CD8-positive, alpha-beta memory T cell (primary cell): ENCODE data around the gene LAIR2. TPM values are rescaled to one million over a fixed set of nuclear protein-coding genes. Genes with fewer than 3 reads are reported as not detected.
"Not testable (repeated sequence)": the region's sequence is repeated elsewhere in the genome, so short reads cannot be mapped to it uniquely, and the experiment has no call there.

Experiments
- CTCF ChIA-PET: fragments of 350-600 bp; sonication (Branson Sonifier 250); formaldehyde crosslinking; loops from one replicate; lab custom pipeline; 2021; ENCODE audit warnings: antibody characterized with exemption; lab: Charles Lee
- POLR2A ChIA-PET: fragments of 350-600 bp; sonication (Branson Sonifier 250); formaldehyde crosslinking; loops from one replicate; lab custom pipeline; 2021; ENCODE audit warnings: antibody characterized with exemption; lab: Charles Lee
- DNase-seq, 5 donors: peaks; one replicate each; pipeline versions ENCODE4 v3.0.0 to v3.0.0-alpha.2; 2020 to 2022; ENCODE audit warnings: mixed read lengths in 1 of 5
- H3K27ac ChIP-seq: one replicate; pipeline ENCODE4 v1.7.0; 2013; ENCODE audit warnings: low read depth, mild to moderate bottlenecking, low read length, moderate library complexity
- H3K27me3 ChIP-seq: 2 replicates; pipeline ENCODE4 v1.7.0; 2013; ENCODE audit warnings: low read length, mild to moderate bottlenecking; ENCODE audit not compliant: insufficient read depth, poor library complexity, severe bottlenecking
- H3K36me3 ChIP-seq: 2 replicates; pipeline ENCODE4 v1.7.0; 2013; ENCODE audit warnings: mild to moderate bottlenecking, low read length, moderate library complexity; ENCODE audit not compliant: insufficient read depth
- H3K4me1 ChIP-seq: 2 replicates; pipeline ENCODE4 v1.7.0; 2013; ENCODE audit warnings: mild to moderate bottlenecking, low read length, moderate library complexity; ENCODE audit not compliant: insufficient read depth
- H3K4me3 ChIP-seq: 2 replicates; pipeline ENCODE4 v1.7.0; 2013; ENCODE audit warnings: mild to moderate bottlenecking, low read length
- H3K9me3 ChIP-seq: 2 replicates; pipeline ENCODE4 v1.7.0; 2013; ENCODE audit warnings: mild to moderate bottlenecking, low read length
- H3K27ac Mint-ChIP-seq, 8 donors: one replicate each; pipeline ENCODE4 v1.8.0; 2020 to 2021; ENCODE audit warnings: mixed read lengths in 8 of 8, mild to moderate bottlenecking in 6 of 8, inconsistent platforms in 3 of 8, moderate library complexity in 3 of 8
- H3K27me3 Mint-ChIP-seq, 2 donors: one replicate each; pipeline ENCODE4 v1.8.0; 2020 to 2021; ENCODE audit warnings: mixed read lengths in 2 of 2, mild to moderate bottlenecking in 1 of 2, moderate library complexity in 1 of 2
- H3K36me3 Mint-ChIP-seq, 3 donors: one replicate each; pipeline ENCODE4 v1.8.0; 2020 to 2021; ENCODE audit warnings: mixed read lengths in 3 of 3, inconsistent platforms in 1 of 3, mild to moderate bottlenecking in 1 of 3
- H3K4me1 Mint-ChIP-seq, 3 donors: one replicate each; pipeline ENCODE4 v1.8.0; 2020 to 2021; ENCODE audit warnings: mixed read lengths in 3 of 3, inconsistent platforms in 1 of 3, mild to moderate bottlenecking in 1 of 3
- H3K4me3 Mint-ChIP-seq, 7 donors: one replicate each; pipeline ENCODE4 v1.8.0; 2020 to 2021; ENCODE audit warnings: mixed read lengths in 7 of 7, mild to moderate bottlenecking in 6 of 7, moderate library complexity in 4 of 7, inconsistent platforms in 2 of 7
- H3K9me3 Mint-ChIP-seq, 5 donors: one replicate each; pipeline ENCODE4 v1.8.0; 2020 to 2022; ENCODE audit warnings: mixed read lengths in 5 of 5, mild to moderate bottlenecking in 3 of 5, moderate library complexity in 2 of 5, inconsistent platforms in 1 of 5
- polyA plus RNA-seq: library from polyadenylated mRNA; unstranded; fragments of 300-500 nt; fragmentation: Illumina TruSeq; gene quantifications from one replicate; pipeline ENCODE4 v1.2.3, GENCODE V29; 2021
- total RNA-seq, 2 experiments: library from RNA; stranded (reverse); gene quantifications; one replicate each; pipeline ENCODE4 v1.2.3, GENCODE V29; 2021

LAIR2 gene
- total and polyA plus RNA-seq, 3 experiments from 2014 or later, result 1.4 to 31.6 (median 1.4) TPM

DNA sequence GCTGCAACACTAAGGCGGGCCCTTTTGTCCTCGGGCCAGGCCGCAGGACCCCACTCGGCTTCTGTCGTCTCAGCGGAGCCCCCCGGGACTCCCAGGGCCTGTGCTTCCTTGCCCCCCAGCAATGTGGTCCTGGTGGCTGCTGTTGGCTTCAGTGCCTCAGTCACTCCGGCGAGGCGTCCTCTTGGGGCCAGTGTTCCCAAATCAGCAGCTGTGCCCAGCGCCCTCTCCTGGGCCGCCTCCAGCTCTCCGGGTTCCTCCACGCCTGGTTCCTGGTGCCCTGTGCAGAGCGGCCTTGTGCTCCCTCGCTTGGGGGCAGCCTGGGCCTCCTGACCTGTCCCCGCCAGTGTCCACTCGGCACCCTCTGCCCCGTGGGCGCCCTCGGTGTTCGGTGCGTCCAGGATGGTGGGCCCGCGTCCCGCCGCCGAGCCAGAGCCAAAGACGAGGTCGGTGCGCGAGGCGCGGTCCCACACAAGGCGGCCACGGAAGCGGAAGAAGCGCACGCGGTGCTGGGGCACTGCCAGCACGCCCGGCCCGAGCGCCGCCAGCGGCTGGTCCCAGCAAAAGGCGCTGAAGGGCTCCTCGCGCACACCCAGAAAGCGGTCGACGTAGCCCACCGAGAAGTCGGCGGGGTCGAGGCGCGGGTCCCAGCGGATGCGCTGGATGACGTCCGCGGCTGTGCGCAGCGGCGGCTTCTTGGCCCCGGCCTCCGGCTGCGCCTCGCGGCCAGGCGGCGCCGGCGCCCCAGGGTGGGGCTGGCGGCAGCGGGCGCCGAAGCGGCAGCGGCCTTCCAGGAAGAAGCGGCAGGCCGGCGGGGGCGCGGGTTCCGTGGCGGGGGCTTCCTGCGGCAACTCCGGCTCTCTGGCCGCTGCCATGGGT lies 39.7 kb upstream of the LAIR2 start:
- POLR2A ChIA-PET, result interaction anchor here (0.5 to 2.9 kb wide), 6 partner anchors 8 to 1136 kb away, joined by 3 to 35 read pairs (median 3); partner anchors contain the start of genes FIZ1, LENG8 and MYADM
- H3K27me3 Mint-ChIP-seq, result peaks cover 0 to 1% of the 10 kb centered on the region in 2 donors
- peak overlapping the region; percentile 53 to 99 (median 68) for H3K4me3 Mint-ChIP-seq
- H3K27ac ChIP-seq, result peak overlapping the region; percentile 76
- H3K4me3 ChIP-seq, result peak overlapping the region; percentile 91
- peaks cover 0 to 2% (median 0%) of the 10 kb centered on the region in 5 donors for H3K9me3 Mint-ChIP-seq
- peaks cover 33 to 50% (median 35%) of the 10 kb centered on the region in 3 donors for H3K4me1 Mint-ChIP-seq
- no peaks in the 10 kb centered on the region for H3K27me3 ChIP-seq
- peaks cover 3 to 46% (median 9%) of the 10 kb centered on the region in 3 donors for H3K36me3 Mint-ChIP-seq
- CTCF ChIA-PET, result interaction anchor here (0.8 to 3.0 kb wide), 4 partner anchors 9 to 18 kb away, joined by 4 to 9 read pairs (median 6); partner anchors contain the start of gene LENG8
- H3K4me1 ChIP-seq, result peaks cover 21% of the 10 kb centered on the region
- DNase-seq, result peak; percentile 57 to 80 (median 75)
- peak overlapping the region; percentile 46 to 99 (median 76) for H3K27ac Mint-ChIP-seq
- H3K9me3 ChIP-seq, result no peaks in the 10 kb centered on the region
- H3K36me3 ChIP-seq, result peaks cover 32% of the 10 kb centered on the region

DNA sequence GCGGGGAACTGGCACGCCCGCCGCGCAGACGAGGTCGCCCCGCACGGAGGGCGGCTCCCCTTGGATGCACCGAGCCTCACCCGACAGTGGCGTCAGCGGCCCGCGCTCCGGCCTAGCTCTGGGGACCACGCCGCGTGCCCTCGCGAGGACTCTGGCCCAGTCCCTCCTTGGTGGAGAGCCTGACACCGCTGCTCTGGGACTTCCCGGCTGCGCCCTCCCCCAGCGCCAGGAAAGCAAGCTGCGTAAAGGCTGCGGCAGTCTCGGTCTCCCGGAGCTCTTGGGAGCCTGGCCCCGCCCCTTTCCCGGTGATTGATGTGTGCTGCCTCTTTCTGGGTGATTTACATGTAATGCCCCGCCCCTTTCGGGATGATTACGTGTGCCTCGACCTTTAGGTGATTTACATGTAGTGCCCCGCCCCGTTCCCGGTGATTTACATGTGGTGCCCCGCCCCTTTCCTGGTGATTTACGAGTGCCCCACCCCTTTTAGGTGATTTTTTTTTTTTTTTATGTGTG lies 39.0 kb upstream of the LAIR2 start, which contains the start of gene LENG9:
Gene LENG9 (minus strand): TSS at position 248 of the 513 bp plus-strand sequence. CDS start 252 bp downstream, outside the sequence.
- H3K9me3 ChIP-seq, result no peaks in the 10 kb centered on the region
- H3K36me3 Mint-ChIP-seq, result peaks cover 3 to 39% (median 5%) of the 10 kb centered on the region in 3 donors
- peak within 1 kb of the TSS; percentile 76 for H3K27ac ChIP-seq
- ChIA-PET CTCF (interaction anchor here (0.8 to 3.0 kb wide), 4 partner anchors 10 to 17 kb away, joined by 4 to 9 read pairs (median 6); partner anchors contain the start of gene LENG8), POLR2A (interaction anchor here (0.5 to 2.9 kb wide), 8 partner anchors 8 to 1676 kb away, joined by 3 to 35 read pairs (median 3); partner anchors contain the start of genes FIZ1, LENG8 and MYADM)
- H3K4me1 ChIP-seq, result peaks cover 21% of the 10 kb centered on the region
- peak; percentile 88 to 95 (median 92) for DNase-seq
- H3K27me3 Mint-ChIP-seq, result peaks cover 0 to 4% of the 10 kb centered on the region in 2 donors
- peaks cover 26 to 43% (median 28%) of the 10 kb centered on the region in 3 donors for H3K4me1 Mint-ChIP-seq
- H3K9me3 Mint-ChIP-seq, result peaks cover 0 to 2% (median 0%) of the 10 kb centered on the region in 5 donors
- peak within 1 kb of the TSS; percentile 91 for H3K4me3 ChIP-seq
- peak within 1 kb of the TSS; percentile 87 to 99 (median 93) for H3K4me3 Mint-ChIP-seq
- H3K27me3 ChIP-seq, result no peaks in the 10 kb centered on the region
- H3K27ac Mint-ChIP-seq, result peak within 1 kb of the TSS; percentile 94 to 99 (median 96)
- peaks cover 25% of the 10 kb centered on the region for H3K36me3 ChIP-seq

DNA sequence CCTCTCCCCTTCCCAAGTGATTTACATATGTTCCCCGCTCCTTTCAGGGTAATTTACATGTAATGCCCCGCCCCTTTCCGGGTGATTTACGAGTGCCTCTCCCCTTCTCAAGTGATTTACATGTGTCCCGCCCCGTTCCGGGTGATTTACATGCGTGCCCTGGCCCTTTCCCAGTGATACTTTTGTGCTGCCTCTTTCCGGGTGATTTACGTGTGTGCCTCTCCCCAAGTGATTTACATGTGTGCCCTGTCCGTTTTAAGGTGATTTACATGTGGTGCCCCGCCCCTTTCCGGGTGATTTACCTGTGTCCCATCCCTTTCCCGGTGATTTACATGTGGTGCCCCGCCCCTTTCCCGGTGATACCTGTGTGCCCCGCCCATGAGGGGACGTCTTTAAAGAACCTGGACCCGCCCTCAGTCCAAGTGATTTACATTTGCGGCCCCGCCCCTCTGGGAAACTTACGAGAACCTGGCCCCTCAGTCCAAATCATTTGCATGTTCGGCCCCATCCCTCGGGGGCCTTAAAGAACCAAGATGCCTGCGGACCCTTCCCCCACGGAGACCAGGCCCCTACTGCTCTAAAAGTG lies 38.5 kb upstream of the LAIR2 start:
- H3K27me3 Mint-ChIP-seq, result peaks cover 0 to 6% of the 10 kb centered on the region in 2 donors
- peak overlapping the region; percentile 91 for H3K4me3 ChIP-seq
- CTCF ChIA-PET, result interaction anchor here (0.8 to 3.0 kb wide), 4 partner anchors 11 to 17 kb away, joined by 4 to 9 read pairs (median 6); partner anchors contain the start of gene LENG8

DNA sequence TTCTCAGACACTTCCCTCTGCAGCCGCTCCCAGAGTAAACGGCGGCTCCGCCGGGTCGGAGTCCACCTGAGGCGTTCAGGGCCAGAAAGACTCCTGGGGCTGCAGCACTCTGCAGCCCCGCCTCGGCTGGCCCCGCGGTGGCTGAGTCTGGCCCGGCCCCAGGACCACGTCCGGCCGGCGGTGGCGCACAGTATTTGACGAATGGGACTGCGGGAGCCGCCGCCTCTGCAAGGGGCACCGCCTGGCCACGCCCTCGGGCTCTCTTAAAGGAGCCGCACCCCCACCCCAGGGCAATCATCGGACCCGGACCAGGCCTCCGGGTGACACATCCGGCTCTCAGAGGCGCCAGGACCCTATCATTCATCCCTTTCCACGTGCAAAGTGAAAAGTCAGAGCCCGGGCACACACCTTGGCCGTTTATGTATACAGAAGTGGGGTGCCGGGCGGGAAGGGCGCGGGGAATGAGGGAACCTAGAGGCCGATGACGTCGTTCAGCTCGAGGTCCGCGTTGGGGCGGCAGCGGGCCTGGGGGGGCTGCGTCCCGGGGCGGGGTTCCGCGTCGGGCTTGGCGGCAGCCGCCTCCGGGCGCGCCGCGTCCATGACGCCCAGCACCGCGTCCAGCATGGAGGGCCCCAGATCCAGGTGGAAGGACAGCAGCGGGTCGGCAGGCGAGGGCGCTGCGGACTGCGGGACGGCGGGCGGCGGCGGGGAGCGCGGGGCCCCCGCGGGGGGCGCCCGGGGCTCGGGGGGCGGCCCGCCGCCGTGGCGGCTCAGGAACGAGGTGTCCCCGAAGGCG lies 37.8 kb upstream of the LAIR2 start:
- peak overlapping the region; percentile 91 for H3K4me3 ChIP-seq
- peak overlapping the region; percentile 61 to 99 (median 96) for H3K27ac Mint-ChIP-seq
- POLR2A ChIA-PET, result interaction anchor here (1.0 kb wide), 1 partner anchor 16 kb away, joined by 4 read pairs; the partner anchor contains the start of gene LENG8
- no peaks in the 10 kb centered on the region for H3K9me3 ChIP-seq
- H3K27ac ChIP-seq, result peak overlapping the region; percentile 76
- H3K4me1 ChIP-seq, result peaks cover 21% of the 10 kb centered on the region
- H3K4me1 Mint-ChIP-seq, result peaks cover 18 to 32% (median 18%) of the 10 kb centered on the region in 3 donors
- peak overlapping the region; percentile 87 to 99 (median 93) for H3K4me3 Mint-ChIP-seq
- peak; percentile 54 to 79 (median 61) for DNase-seq
- H3K27me3 Mint-ChIP-seq, result peaks cover 5 to 7% of the 10 kb centered on the region in 2 donors
- H3K36me3 Mint-ChIP-seq, result peaks cover 0 to 27% (median 0%) of the 10 kb centered on the region in 3 donors
- H3K27me3 ChIP-seq, result no peaks in the 10 kb centered on the region
- CTCF ChIA-PET, result interaction anchor here (1.9 kb wide), 1 partner anchor 16 kb away, joined by 6 read pairs; no protein-coding TSS in a partner anchor
- H3K9me3 Mint-ChIP-seq, result peaks cover 0 to 2% (median 0%) of the 10 kb centered on the region in 5 donors
- peaks cover 13% of the 10 kb centered on the region for H3K36me3 ChIP-seq

More for the DNA sequence above, 38.5 kb upstream of the LAIR2 start:
- Mint-ChIP-seq H3K4me3 (peak overlapping the region; percentile 87 to 99 (median 93)), H3K36me3 (peaks cover 0 to 33% (median 0%) of the 10 kb centered on the region in 3 donors), H3K4me1 (peaks cover 22 to 37% (median 23%) of the 10 kb centered on the region in 3 donors), H3K27ac (peak overlapping the region; percentile 94 to 99 (median 96)), H3K9me3 (peaks cover 0 to 2% (median 0%) of the 10 kb centered on the region in 5 donors)
- POLR2A ChIA-PET, result interaction anchor here (0.5 to 2.9 kb wide), 6 partner anchors 13 to 1677 kb away, joined by 3 to 35 read pairs (median 4); partner anchors contain the start of genes LENG8 and MYADM
- Histone ChIP-seq H3K27me3 (no peaks in the 10 kb centered on the region), H3K4me1 (peaks cover 21% of the 10 kb centered on the region), H3K27ac (peak overlapping the region; percentile 76), H3K9me3 (no peaks in the 10 kb centered on the region), H3K36me3 (peaks cover 20% of the 10 kb centered on the region)
- peak; percentile 77 to 86 (median 81) for DNase-seq

DNA sequence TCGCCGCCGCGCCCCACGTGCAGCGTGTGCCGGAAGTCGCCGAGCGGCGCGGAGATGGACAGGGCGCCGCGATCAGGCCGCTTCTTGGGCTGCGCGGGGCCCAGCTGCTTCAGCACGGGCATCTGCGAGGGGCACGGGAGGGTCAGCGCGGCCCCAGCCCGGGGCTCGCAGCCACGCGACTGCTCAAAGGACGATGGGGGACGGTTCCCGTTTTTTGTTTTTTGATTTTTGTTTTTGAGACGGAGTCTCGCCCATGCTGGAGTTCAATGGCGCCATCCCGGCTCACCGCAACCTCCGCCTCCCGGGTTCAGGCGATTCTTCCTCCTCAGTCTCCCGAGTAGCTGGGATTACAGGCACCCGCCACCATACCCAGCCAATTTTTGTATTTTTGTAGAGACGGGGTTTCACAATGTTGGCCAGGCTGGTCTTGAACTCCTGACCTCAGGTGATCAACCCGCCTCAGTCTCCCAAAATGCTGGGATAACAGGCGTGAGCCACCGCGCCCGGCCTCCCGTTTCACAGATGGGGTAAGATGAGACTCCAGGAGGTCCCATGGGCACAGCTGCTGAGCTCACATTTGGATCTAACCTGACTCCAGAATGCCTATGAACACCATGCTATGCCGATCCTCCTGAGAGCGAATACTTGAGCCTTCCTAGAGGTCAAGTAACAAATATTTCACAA lies 37.1 kb upstream of the LAIR2 start:
- Mint-ChIP-seq H3K9me3 (peaks cover 0 to 2% (median 0%) of the 10 kb centered on the region in 5 donors), H3K27me3 (peaks cover 10 to 14% of the 10 kb centered on the region in 2 donors), H3K4me1 (peaks cover 18 to 30% (median 22%) of the 10 kb centered on the region in 3 donors), H3K36me3 (peaks cover 0 to 23% (median 0%) of the 10 kb centered on the region in 3 donors), H3K4me3 (peak overlapping the region; percentile 57 to 93 (median 64)), H3K27ac (peak overlapping the region in 3 of 8 donors; percentile 57 to 92 (median 75))
- no peak for DNase-seq
- Histone ChIP-seq H3K9me3 (no peaks in the 10 kb centered on the region), H3K27ac (no peak overlapping the region), H3K4me1 (peaks cover 23% of the 10 kb centered on the region), H3K4me3 (no peak overlapping the region), H3K27me3 (peaks cover 4% of the 10 kb centered on the region), H3K36me3 (peaks cover 10% of the 10 kb centered on the region)
- ChIA-PET POLR2A (interaction anchor here (0.6 to 1.0 kb wide), 2 partner anchors 16 to 17 kb away, joined by 4 to 8 read pairs; partner anchors contain the start of gene LENG8), CTCF (interaction anchor here (1.9 kb wide), 1 partner anchor 16 kb away, joined by 6 read pairs; no protein-coding TSS in a partner anchor)

DNA sequence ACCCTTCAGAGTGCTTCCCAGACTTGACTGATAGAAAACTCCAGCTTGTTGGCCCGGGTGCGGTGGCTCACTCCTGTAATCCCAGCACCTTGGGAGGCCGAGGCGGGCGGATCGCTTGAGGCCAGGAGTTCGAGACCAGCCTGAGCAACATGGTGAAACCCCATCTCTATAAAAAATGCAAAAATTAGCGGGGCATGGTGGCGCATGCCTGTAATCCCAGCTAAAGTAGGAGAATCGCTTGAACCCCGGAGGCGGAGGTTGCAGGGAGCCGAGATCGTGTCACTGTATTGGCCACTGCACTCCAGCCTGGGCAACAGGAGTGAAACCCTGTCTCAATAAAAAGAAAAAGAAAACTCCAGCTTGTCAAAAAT lies 36.5 kb upstream of the LAIR2 start:
- not testable (repeated sequence) for H3K9me3 Mint-ChIP-seq, H3K27me3 ChIP-seq, DNase-seq, H3K9me3 ChIP-seq, H3K36me3 ChIP-seq, H3K27ac ChIP-seq, H3K4me3 ChIP-seq
- Mint-ChIP-seq H3K27ac (peak overlapping the region in 3 of 8 donors; percentile 2 to 75 (median 57)), H3K4me1 (peaks cover 22 to 35% (median 26%) of the 10 kb centered on the region in 3 donors), H3K27me3 (peaks cover 14 to 19% of the 10 kb centered on the region in 2 donors), H3K36me3 (peaks cover 0 to 18% (median 0%) of the 10 kb centered on the region in 3 donors), H3K4me3 (peak overlapping the region; percentile 21 to 93 (median 63))
- peaks cover 27% of the 10 kb centered on the region for H3K4me1 ChIP-seq
- CTCF ChIA-PET, result interaction anchor here (1.9 kb wide), 1 partner anchor 15 kb away, joined by 6 read pairs; no protein-coding TSS in a partner anchor
- POLR2A ChIA-PET, result interaction anchor here (0.6 kb wide), 1 partner anchor 15 kb away, joined by 8 read pairs; no protein-coding TSS in a partner anchor
